Kidney (tissue), 14 donors: Measurements from ENCODE around the gene PHOSPHO2. TPM values are rescaled to one million over a fixed set of nuclear protein-coding genes. Genes with fewer than 3 reads are reported as not detected.

ENCODE experiments used
- DNase-seq, 5 donors: peaks; one replicate each; pipeline ENCODE4 v3.0.0-alpha.2; 2013 to 2020
- FAIRE-seq: peaks from 2 replicates; lab custom pipeline; 2012; peaks lifted over from hg19 to GRCh38; lab: Jason Lieb, UNC
- H3K27ac ChIP-seq, 2 donors: one replicate each; pipeline ENCODE4 v1.7.0; 2013; ENCODE audit warnings: low read depth in 2 of 2, low read length in 2 of 2, inconsistent platforms in 1 of 2
- H3K27me3 ChIP-seq: one replicate; pipeline ENCODE4 v1.7.1; 2013; ENCODE audit warnings: low read length, inconsistent platforms; ENCODE audit not compliant: control insufficient read depth, insufficient read depth
- H3K36me3 ChIP-seq, 3 donors: one replicate each; pipeline versions ENCODE4 v1.7.0 to v1.7.1; 2013; ENCODE audit warnings: low read length in 3 of 3, control low read depth in 1 of 3, inconsistent platforms in 1 of 3; ENCODE audit not compliant: insufficient read depth in 3 of 3, control insufficient read depth in 2 of 3
- H3K4me1 ChIP-seq, 3 donors: one replicate each; pipeline versions ENCODE4 v1.7.0 to v1.7.1; 2013; ENCODE audit warnings: low read length in 3 of 3, inconsistent platforms in 1 of 3, low read depth in 1 of 3; ENCODE audit not compliant: control insufficient read depth in 2 of 3, insufficient read depth in 2 of 3
- H3K4me3 ChIP-seq, 3 donors: one replicate each; pipeline versions ENCODE4 v1.7.0 to v1.8.1; 2013; ENCODE audit warnings: low read length in 3 of 3, control low read depth in 1 of 3, inconsistent platforms in 1 of 3
- H3K9ac ChIP-seq, 3 donors: one replicate each; pipeline versions ENCODE4 v1.7.0 to v1.7.1; 2013; ENCODE audit warnings: low read length in 3 of 3, control low read depth in 1 of 3, inconsistent platforms in 1 of 3
- H3K9me3 ChIP-seq, 3 donors: one replicate each; pipeline versions ENCODE4 v1.7.0 to v1.7.1; 2013; ENCODE audit warnings: low read length in 3 of 3, control low read depth in 1 of 3, inconsistent platforms in 1 of 3; ENCODE audit not compliant: control insufficient read depth in 2 of 3, insufficient read depth in 1 of 3
- intact Hi-C: fragments of 100-400 bp; cut with DNase I; formaldehyde crosslinking; loops from one replicate; pipeline ENCODE4 v1.11.1; 2022
- polyA plus RNA-seq: library from polyadenylated mRNA; stranded (reverse); fragments of 350-450 nt; fragmentation: Illumina TruSeq; extraction: RNeasy Lipid Tissue Mini Kit (QIAGEN cat#74804); gene quantifications from one replicate; pipeline ENCODE4 v1.2.3, GENCODE V29; 2014; ENCODE audit warnings: low read depth, low replicate concordance; ENCODE audit not compliant: insufficient read depth
- total RNA-seq: library from RNA; stranded (reverse); fragmentation: NEBNext Ultra II Directional; extraction: Animal tissue kit (Norgen Biotek cat#: 25700); gene quantifications from one replicate; pipeline ENCODE4 v1.2.1, GENCODE V29; 2021
- TF ChIP-seq, protein P1 (sequence below): IDR thresholded peaks from 3 replicates; pipeline ENCODE4 v1.5.1; 2012; ENCODE audit warnings: mild to moderate bottlenecking, moderate library complexity, borderline replicate concordance; ENCODE audit not compliant: insufficient read depth; ENCODE audit errors: extremely low read depth
- donor health status: control.
- donor health status: control.
- donor health status: control.
- donor health status: control.
- donor health status: control.
- donor health status: DM: yes; HTN: yes; CAD: no.
- donor health status: Normal renal cell carcinoma (clear cell type).

The PHOSPHO2 gene
- total and polyA plus RNA-seq, 2 donors from 2014 or later = 4.5 to 7.5 TPM

- H3K9ac ChIP-seq = no peak overlapping the region
- TF ChIP-seq, protein P1, sequence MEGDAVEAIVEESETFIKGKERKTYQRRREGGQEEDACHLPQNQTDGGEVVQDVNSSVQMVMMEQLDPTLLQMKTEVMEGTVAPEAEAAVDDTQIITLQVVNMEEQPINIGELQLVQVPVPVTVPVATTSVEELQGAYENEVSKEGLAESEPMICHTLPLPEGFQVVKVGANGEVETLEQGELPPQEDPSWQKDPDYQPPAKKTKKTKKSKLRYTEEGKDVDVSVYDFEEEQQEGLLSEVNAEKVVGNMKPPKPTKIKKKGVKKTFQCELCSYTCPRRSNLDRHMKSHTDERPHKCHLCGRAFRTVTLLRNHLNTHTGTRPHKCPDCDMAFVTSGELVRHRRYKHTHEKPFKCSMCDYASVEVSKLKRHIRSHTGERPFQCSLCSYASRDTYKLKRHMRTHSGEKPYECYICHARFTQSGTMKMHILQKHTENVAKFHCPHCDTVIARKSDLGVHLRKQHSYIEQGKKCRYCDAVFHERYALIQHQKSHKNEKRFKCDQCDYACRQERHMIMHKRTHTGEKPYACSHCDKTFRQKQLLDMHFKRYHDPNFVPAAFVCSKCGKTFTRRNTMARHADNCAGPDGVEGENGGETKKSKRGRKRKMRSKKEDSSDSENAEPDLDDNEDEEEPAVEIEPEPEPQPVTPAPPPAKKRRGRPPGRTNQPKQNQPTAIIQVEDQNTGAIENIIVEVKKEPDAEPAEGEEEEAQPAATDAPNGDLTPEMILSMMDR = no peak
- FAIRE-seq (no peak), DNase-seq (no peak)
- intact Hi-C loops = no loop called here
- H3K36me3 ChIP-seq = no peaks in the 10 kb centered on the region
- no peaks in the 10 kb centered on the region for H3K27me3 ChIP-seq
- no peak overlapping the region for H3K4me3 ChIP-seq
- peaks cover 0 to 11% (median 2%) of the 10 kb centered on the region in 3 donors for H3K4me1 ChIP-seq
- no peaks in the 10 kb centered on the region for H3K9me3 ChIP-seq
- H3K27ac ChIP-seq = no peak overlapping the region
These were observed 3.3 kb upstream of the PHOSPHO2 start for GRCh38 chr2:169690958-169691357.

GRCh38 chr2:169692718-169693117, 1.6 kb upstream of the PHOSPHO2 start:
- Histone ChIP-seq H3K9ac (no peak overlapping the region), H3K27me3 (no peaks in the 10 kb centered on the region), H3K4me1 (peaks cover 0 to 11% (median 2%) of the 10 kb centered on the region in 3 donors), H3K9me3 (no peaks in the 10 kb centered on the region), H3K27ac (no peak overlapping the region), H3K36me3 (no peaks in the 10 kb centered on the region), H3K4me3 (no peak overlapping the region)
- DNase-seq = no peak
- intact Hi-C loops = no loop called here
- FAIRE-seq = no peak
- TF ChIP-seq, protein P1 = no peak

DNA sequence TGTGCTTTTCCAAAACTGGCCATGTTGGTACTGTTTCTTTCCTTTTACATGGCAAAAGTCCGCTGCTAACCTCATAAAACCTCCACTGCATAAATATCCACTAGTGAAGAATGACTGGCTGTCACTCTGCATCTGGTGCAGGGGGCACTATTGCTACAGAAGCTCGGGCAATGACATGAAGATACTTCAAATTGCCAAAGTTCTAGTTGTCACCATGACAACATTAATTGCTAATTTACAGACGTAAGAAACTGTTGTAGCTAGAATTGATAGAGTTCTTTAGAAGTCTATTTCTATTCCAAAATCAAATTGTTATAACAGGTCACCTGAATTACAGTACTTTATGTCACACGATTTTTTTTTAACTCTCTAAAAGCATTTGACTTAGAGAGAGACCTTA, 909 bp upstream of the PHOSPHO2 start:
- Histone ChIP-seq H3K9ac (peak overlapping the region in 1 of 3 donors; percentile 48), H3K4me3 (peak overlapping the region in 2 of 3 donors; percentile 92 to 96), H3K27ac (no peak overlapping the region), H3K4me1 (peaks cover 0 to 11% (median 2%) of the 10 kb centered on the region in 3 donors), H3K9me3 (no peaks in the 10 kb centered on the region), H3K27me3 (no peaks in the 10 kb centered on the region), H3K36me3 (no peaks in the 10 kb centered on the region)
- FAIRE-seq (no peak), DNase-seq (peak in 1 of 5 donors; percentile 20)
- TF ChIP-seq, protein P1 = peak; percentile 6
- intact Hi-C loops = no loop called here

GRCh38 chr2:169694894-169695260, 608 bp downstream of the PHOSPHO2 start:
- Histone ChIP-seq H3K9ac (peak overlapping the region; percentile 41 to 97 (median 74)), H3K27ac (peak overlapping the region in 1 of 2 donors; percentile 64), H3K4me1 (peaks cover 0 to 11% (median 2%) of the 10 kb centered on the region in 3 donors), H3K4me3 (peak overlapping the region; percentile 92 to 96 (median 94)), H3K36me3 (peaks cover 0 to 4% (median 0%) of the 10 kb centered on the region in 3 donors), H3K9me3 (no peaks in the 10 kb centered on the region), H3K27me3 (no peaks in the 10 kb centered on the region)
- intact Hi-C loops = no loop called here
- peak in 1 of 5 donors; percentile 35 for DNase-seq
- TF ChIP-seq, protein P1 = no peak
- FAIRE-seq = no peak
